AG04449 (cell line): ENCODE measurements around the gene KCNIP1.

ENCODE experiments used
- CTCF ChIA-PET: fragments of 350-600 bp; formaldehyde crosslinking; extraction: SDS; loops from one replicate; lab custom pipeline; 2021; ENCODE audit warnings: antibody characterized with exemption; lab: Yijun Ruan, JAX
- POLR2A ChIA-PET: fragments of 400-600, 350-600 bp; formaldehyde crosslinking; extraction: SDS; loops from one replicate; lab custom pipeline; 2020; ENCODE audit warnings: antibody characterized with exemption, inconsistent platforms; lab: Yijun Ruan, JAX
- DNase-seq: peaks from one replicate; pipeline ENCODE4 v3.0.0-alpha.2; 2010; ENCODE audit warnings: low read depth, low spot score
- H3K4me3 ChIP-seq: 2 replicates; pipeline ENCODE4 v1.5.1; 2011; ENCODE audit warnings: low read depth, mild to moderate bottlenecking, control low read depth, low read length
- TF ChIP-seq, protein P1 (sequence below): IDR thresholded peaks from one replicate; pipeline ENCODE4 v1.5.1; 2011; ENCODE audit warnings: mild to moderate bottlenecking, moderate library complexity, low read length, control low read depth, inconsistent platforms; ENCODE audit not compliant: insufficient read depth; ENCODE audit errors: missing control alignments

The KCNIP1 gene

GRCh38 chr5:170493028-170493820 is 10.6 kb upstream of the KCNIP1 start:
- TF ChIP-seq, protein P1, sequence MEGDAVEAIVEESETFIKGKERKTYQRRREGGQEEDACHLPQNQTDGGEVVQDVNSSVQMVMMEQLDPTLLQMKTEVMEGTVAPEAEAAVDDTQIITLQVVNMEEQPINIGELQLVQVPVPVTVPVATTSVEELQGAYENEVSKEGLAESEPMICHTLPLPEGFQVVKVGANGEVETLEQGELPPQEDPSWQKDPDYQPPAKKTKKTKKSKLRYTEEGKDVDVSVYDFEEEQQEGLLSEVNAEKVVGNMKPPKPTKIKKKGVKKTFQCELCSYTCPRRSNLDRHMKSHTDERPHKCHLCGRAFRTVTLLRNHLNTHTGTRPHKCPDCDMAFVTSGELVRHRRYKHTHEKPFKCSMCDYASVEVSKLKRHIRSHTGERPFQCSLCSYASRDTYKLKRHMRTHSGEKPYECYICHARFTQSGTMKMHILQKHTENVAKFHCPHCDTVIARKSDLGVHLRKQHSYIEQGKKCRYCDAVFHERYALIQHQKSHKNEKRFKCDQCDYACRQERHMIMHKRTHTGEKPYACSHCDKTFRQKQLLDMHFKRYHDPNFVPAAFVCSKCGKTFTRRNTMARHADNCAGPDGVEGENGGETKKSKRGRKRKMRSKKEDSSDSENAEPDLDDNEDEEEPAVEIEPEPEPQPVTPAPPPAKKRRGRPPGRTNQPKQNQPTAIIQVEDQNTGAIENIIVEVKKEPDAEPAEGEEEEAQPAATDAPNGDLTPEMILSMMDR, result no peak
- H3K4me3 ChIP-seq, result no peak overlapping the region
- CTCF ChIA-PET, result interaction anchor here (1.1 kb wide), 1 partner anchor 12 kb away, joined by 3 read pairs; no protein-coding TSS in a partner anchor
- POLR2A ChIA-PET, result no interaction called here
- no peak for DNase-seq

- POLR2A ChIA-PET, result no interaction called here
- CTCF ChIA-PET, result interaction anchor here (1.0 to 1.1 kb wide), 2 partner anchors 12 to 15 kb away, joined by 3 read pairs; no protein-coding TSS in a partner anchor
- no peak for DNase-seq
- H3K4me3 ChIP-seq, result no peak overlapping the region
- TF ChIP-seq, protein P1, result no peak
These were observed 9.8 kb upstream of the KCNIP1 start for GRCh38 chr5:170494041-170494440.

- ChIA-PET POLR2A (no interaction called here), CTCF (interaction anchor here (1.4 kb wide), 1 partner anchor 14 kb away, joined by 3 read pairs; no protein-coding TSS in a partner anchor)
- no peak for DNase-seq
- TF ChIP-seq, protein P1, result no peak
- no peak overlapping the region for H3K4me3 ChIP-seq
These were observed 7.8 kb upstream of the KCNIP1 start for GRCh38 chr5:170495825-170496661.

- H3K4me3 ChIP-seq, result no peak overlapping the region
- TF ChIP-seq, protein P1, result no peak
- POLR2A ChIA-PET, result no interaction called here
- DNase-seq, result no peak
- CTCF ChIA-PET, result interaction anchor here (1.4 kb wide), 1 partner anchor 14 kb away, joined by 3 read pairs; no protein-coding TSS in a partner anchor
These were observed 7.2 kb upstream of the KCNIP1 start for GRCh38 chr5:170496662-170497028.

GRCh38 chr5:170497311-170498038 is 6.3 kb upstream of the KCNIP1 start:
- CTCF ChIA-PET, result interaction anchor here (1.2 kb wide), 1 partner anchor 12 kb away, joined by 3 read pairs; no protein-coding TSS in a partner anchor
- TF ChIP-seq, protein P1, result no peak
- POLR2A ChIA-PET, result no interaction called here

More at GRCh38 chr5:170497311-170498038, 6.3 kb upstream of the KCNIP1 start:
- no peak overlapping the region for H3K4me3 ChIP-seq
- no peak for DNase-seq
